K562 (cell line): ENCODE data around the gene DISC1. TPM values are rescaled to one million over a fixed set of nuclear protein-coding genes. Genes with fewer than 3 reads are reported as not detected.
A peak's percentile ranks its signal among the peaks of the same experiment; 100 is the strongest.
"Not testable (repeated sequence)": the region's sequence is repeated elsewhere in the genome, so short reads cannot be mapped to it uniquely, and the experiment has no call there.

Experiments used
- ATAC-seq: fragments of 200-7000 bp; cut with Tn5 transposase; 3 replicates; pipeline ENCODE4 v1.9.1; 2020; ENCODE audit warnings: moderate library complexity
- BruUV-seq: library from RNA; stranded (reverse); fragments of 400-500 nt; replicated peaks from 2 replicates; lab custom pipeline; 2021; lab: Mats Ljungman, UMichigan
- CTCF ChIA-PET: fragments of 300-600 bp; formaldehyde crosslinking; extraction: SDS; loops from one replicate; lab custom pipeline; 2021; ENCODE audit warnings: low intra/inter-chr PET ratio; lab: Yijun Ruan, JAX
- POLR2A ChIA-PET: fragments of 300-600, 350-650 bp; sonication (Branson Sonifier 250); formaldehyde crosslinking; extraction: SDS; loops from one replicate; lab custom pipeline; 2021; ENCODE audit warnings: antibody characterized with exemption, inconsistent platforms; lab: Yijun Ruan, JAX
- DNase-seq, 4 experiments: peaks; one replicate each; pipeline versions ENCODE4 v3.0.0 to v3.0.0-alpha.2; 2011 to 2018; ENCODE audit warnings: low spot score in 3 of 4, mixed read lengths in 3 of 4; ENCODE audit errors: extremely low read depth in 1 of 4
- FAIRE-seq: peaks from 2 replicates; lab custom pipeline; 2011; peaks lifted over from hg19 to GRCh38; lab: Jason Lieb, UNC
- H2AFZ ChIP-seq: 2 replicates; pipeline ENCODE4 v1.6.0; 2011; ENCODE audit warnings: low read depth, low read length, control low read depth, inconsistent platforms
- H3K27ac ChIP-seq: fragments of 200-600 bp; 3 replicates; pipeline ENCODE4 v1.8.0; 2011; ENCODE audit warnings: low read depth, mild to moderate bottlenecking, control low read depth, inconsistent platforms, low read length, moderate library complexity, mixed read lengths; ENCODE audit errors: extremely low read depth
- H3K27me3 ChIP-seq, 2 experiments: fragments of 300-600 bp in 1 of 2; 2 replicates in 1 of 2; 3 replicates in 1 of 2; pipeline versions ENCODE4 v1.6.0 to v1.8.0; 2011; ENCODE audit warnings: inconsistent platforms in 2 of 2, low read length in 2 of 2, mild to moderate bottlenecking in 1 of 2, mixed read lengths in 1 of 2, moderate library complexity in 1 of 2; ENCODE audit not compliant: control insufficient read depth in 2 of 2, insufficient read depth in 2 of 2
- H3K36me3 ChIP-seq: fragments of 300-600 bp; 3 replicates; pipeline ENCODE4 v1.8.0; 2011; ENCODE audit warnings: mild to moderate bottlenecking, low read length, inconsistent platforms; ENCODE audit not compliant: control insufficient read depth, insufficient read depth
- H3K4me1 ChIP-seq, 2 experiments: fragments of 200-600 bp in 1 of 2; replicated peaks in 1 of 2; 2 replicates in 1 of 2; 3 replicates in 1 of 2; pipeline versions ENCODE4 v1.5.1 to v1.8.0; 2011; ENCODE audit warnings: inconsistent platforms in 2 of 2, low read length in 2 of 2, mild to moderate bottlenecking in 1 of 2, mixed read lengths in 1 of 2, moderate library complexity in 1 of 2; ENCODE audit not compliant: control insufficient read depth in 2 of 2, insufficient read depth in 2 of 2
- H3K4me2 ChIP-seq: 2 replicates; pipeline ENCODE4 v1.6.1; 2011; ENCODE audit warnings: low read length, control low read depth, inconsistent platforms, mixed read lengths; ENCODE audit not compliant: insufficient read depth
- H3K4me3 ChIP-seq: fragments of 200-600 bp; sonication (generic), shearing (Covaris generic); 2 replicates; pipeline ENCODE4 v1.5.1; 2016; ENCODE audit warnings: control low read depth, inconsistent platforms
- H3K79me2 ChIP-seq: fragments of 200-600 bp; 3 replicates; pipeline ENCODE4 v1.8.0; 2011; ENCODE audit warnings: low read length, inconsistent platforms; ENCODE audit not compliant: control insufficient read depth, insufficient read depth
- H3K9ac ChIP-seq, 2 experiments: 2 replicates each; pipeline versions ENCODE4 v1.6.0 to v1.6.1; 2011; ENCODE audit warnings: low read depth in 2 of 2, low read length in 2 of 2, control low read depth in 1 of 2, inconsistent platforms in 1 of 2, mild to moderate bottlenecking in 1 of 2, mixed read lengths in 1 of 2; ENCODE audit not compliant: insufficient read depth in 1 of 2
- H3K9me1 ChIP-seq: one replicate; pipeline ENCODE4 v1.6.0; 2011; ENCODE audit warnings: inconsistent platforms, mild to moderate bottlenecking, low read length, moderate library complexity; ENCODE audit not compliant: control insufficient read depth, insufficient read depth
- H3K9me3 ChIP-seq: replicated peaks from 2 replicates; pipeline ENCODE4 v1.5.1; 2011; ENCODE audit warnings: low read depth, low read length, inconsistent platforms; ENCODE audit not compliant: control insufficient read depth, insufficient read depth
- H4K20me1 ChIP-seq: replicated peaks from 2 replicates; pipeline ENCODE4 v1.6.1; 2011; ENCODE audit warnings: low read length, inconsistent platforms, mixed read lengths; ENCODE audit not compliant: control insufficient read depth, insufficient read depth
- BCOR ChIP-seq: fragments of 450-650 bp; IDR thresholded peaks from 2 replicates; pipeline ENCODE4 v1.6.1; 2016
- RBM25 ChIP-seq: fragments of 200-400 bp; formaldehyde crosslinking; IDR thresholded peaks from 2 replicates; pipeline ENCODE4 v1.6.1; 2018; ENCODE audit warnings: low read length, low read depth, moderate library complexity; ENCODE audit not compliant: severe bottlenecking
- ZNF146 ChIP-seq: IDR thresholded peaks from one replicate; pipeline ENCODE4 v1.6.1; 2018; ENCODE audit warnings: missing compliant biosample characterization; ENCODE audit not compliant: unreplicated experiment
- WGBS: fragments of 100-300 bp; shearing (Covaris generic); methylation state at CpG from one replicate; pipeline ENCODE4 v1.1.6; 2016; ENCODE audit warnings: low coverage, mixed read lengths; ENCODE audit not compliant: insufficient coverage; ENCODE audit errors: missing lambda C conversion rate; 5-methylcytosine and 5-hydroxymethylcytosine counted together
- in situ Hi-C: fragments of 300-500 bp; cut with MboI; formaldehyde crosslinking; loops from 4 replicates; pipeline ENCODE4 v1.15.0; 2018; ENCODE audit warnings: inconsistent platforms, mixed read lengths
- intact Hi-C: fragments of 100-400 bp; cut with micrococcal nuclease; formaldehyde crosslinking; loops from 2 replicates; pipeline ENCODE4 v1.14.2; 2022
- polyA plus RNA-seq, 8 experiments: library from polyadenylated mRNA; depleted of rRNA in 4 of 8; stranded (reverse) in 5 of 8; unstranded in 3 of 8; fragments of >200 nt; fragmentation: Nextera tagmentation in 2 of 8; fragmentation: Illumina TruSeq in 1 of 8; extraction: Ambion mirVana in 2 of 8; extraction: Trizol in 1 of 8; gene quantifications; 2 replicates each; pipeline versions ENCODE4 v1.2.1 to v1.2.3, GENCODE V29; 2011 to 2014; ENCODE audit warnings: inconsistent platforms in 1 of 8, missing spikeins in 1 of 8
- total RNA-seq, 7 experiments: library from RNA; depleted of rRNA in 6 of 7; stranded (reverse); fragments of >200 nt in 6 of 7; fragmentation: Illumina TruSeq in 2 of 7; extraction: Trizol in 2 of 7; gene quantifications; 2 replicates each; pipeline versions ENCODE4 v1.2.1 to v1.2.3, GENCODE V29; 2011 to 2021; ENCODE audit warnings: low replicate concordance in 1 of 7

Gene DISC1
- total and polyA plus RNA-seq, 9 of the 15 experiments (the other 6 are each of a cell fraction or from before 2014, with no cell fraction given), result 0.01 to 0.11 (median 0.08) TPM; not detected in 1

GRCh38 chr1:231645634-231646033 lies 19.0 kb downstream of the DISC1 start:
- not testable (repeated sequence) for DNase-seq, H3K9me1 ChIP-seq, H2AFZ ChIP-seq
- peak; percentile 47 for TF ChIP-seq RBM25
- 0 out of 2 replicates have a peak, but pooled peaks have one; percentile 22 for TF ChIP-seq BCOR
- peak; percentile 91 for TF ChIP-seq ZNF146 (CRISPR knock-in tag)
- TF ChIP-seq, all 486 proteins: peak for 3; not testable (repeated sequence) for 483
- BruUV-seq, ATAC-seq, H3K4me2 ChIP-seq, H3K9ac ChIP-seq, intact Hi-C loops, H3K4me3 ChIP-seq, H3K36me3 ChIP-seq, H3K79me2 ChIP-seq, in situ Hi-C loops, H3K27ac ChIP-seq, CTCF ChIA-PET, FAIRE-seq, H3K9me3 ChIP-seq, H3K4me1 ChIP-seq, H4K20me1 ChIP-seq: not testable (repeated sequence)
- POLR2A ChIA-PET, result interaction anchor here (1.0 kb wide), 1 partner anchor 9 kb away, joined by 4 read pairs; no protein-coding TSS in a partner anchor
- 28% methylated on average over 5 of the region's 6 CpGs for WGBS
- H3K27me3 ChIP-seq, result peaks cover 3 to 13% of the 10 kb centered on the region in 2 experiments; a peak in 3 of 5 replicates

GRCh38 chr1:231646165-231646564 lies 19.6 kb downstream of the DISC1 start:
- ATAC-seq, POLR2A ChIA-PET, H3K9me3 ChIP-seq, H3K79me2 ChIP-seq, H3K4me2 ChIP-seq, intact Hi-C loops, H3K27ac ChIP-seq, H3K4me3 ChIP-seq, in situ Hi-C loops, H3K36me3 ChIP-seq, FAIRE-seq, H3K9ac ChIP-seq, BruUV-seq, H4K20me1 ChIP-seq, H3K9me1 ChIP-seq, CTCF ChIA-PET, DNase-seq, H3K4me1 ChIP-seq, H2AFZ ChIP-seq: not testable (repeated sequence)
- H3K27me3 ChIP-seq, result peaks cover 3 to 13% of the 10 kb centered on the region in 2 experiments; a peak in 2 of 5 replicates
- 0% methylated on average over 2 of the region's 4 CpGs for WGBS

DNA sequence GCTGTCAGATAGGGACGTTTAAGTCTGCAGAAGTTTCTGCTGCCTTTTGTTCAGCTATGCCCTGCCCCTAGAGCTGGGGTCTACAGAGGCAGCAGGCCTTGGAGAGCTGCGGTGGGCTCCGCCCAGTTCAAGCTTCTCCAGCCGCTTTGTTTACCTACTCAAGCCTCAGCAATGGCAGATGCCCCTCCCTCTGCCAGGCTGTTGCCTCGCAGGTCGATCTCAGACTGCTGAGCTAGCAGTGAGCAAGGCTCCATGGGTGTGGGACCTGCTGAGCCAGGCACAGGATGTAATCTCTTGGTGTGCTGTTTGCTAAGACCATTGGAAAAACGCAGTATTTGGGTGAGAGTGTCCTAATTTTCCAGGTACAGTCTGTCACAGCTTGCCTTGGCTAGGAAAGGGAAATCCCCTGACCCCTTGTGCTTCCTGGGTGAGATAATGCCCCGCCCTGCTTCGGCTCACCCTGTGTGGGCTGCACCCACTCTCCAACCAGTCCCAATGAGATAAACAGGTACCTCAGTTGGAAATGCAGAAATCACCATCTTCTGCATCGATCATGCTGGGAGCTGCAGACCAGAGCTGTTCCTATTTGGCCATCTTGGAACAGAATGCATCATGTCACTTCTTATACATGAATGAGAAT lies 25.2 kb downstream of the DISC1 start:
- H3K9me1 ChIP-seq, BruUV-seq, ATAC-seq, H3K27ac ChIP-seq, CTCF ChIA-PET, intact Hi-C loops, FAIRE-seq, H3K4me2 ChIP-seq, H3K36me3 ChIP-seq, H2AFZ ChIP-seq, H3K9me3 ChIP-seq, H3K4me3 ChIP-seq, H4K20me1 ChIP-seq, H3K79me2 ChIP-seq, H3K9ac ChIP-seq, H3K4me1 ChIP-seq, in situ Hi-C loops, DNase-seq: not testable (repeated sequence)
- peaks cover 0 to 15% of the 10 kb centered on the region in 2 experiments; a peak in 2 of 5 replicates for H3K27me3 ChIP-seq
- POLR2A ChIA-PET, result interaction anchor here (0.6 kb wide), 1 partner anchor 1159 kb away, joined by 3 read pairs; no protein-coding TSS in a partner anchor
- WGBS, result 1% methylated on average over 10 of the region's 10 CpGs
